ENCODE measurements around the gene FNDC3A. TPM values are rescaled to one million over a fixed set of nuclear protein-coding genes. Genes with fewer than 3 reads are reported as not detected.

FNDC3A gene
- total and polyA plus RNA-seq, 9 of the 15 experiments (the other 6 are each of a cell fraction or from before 2014, with no cell fraction given), result 4.1 to 22.0 (median 13.5) TPM

- H3K79me2 ChIP-seq (ENCODE audit: control insufficient read depth, insufficient read depth, low read length), result no peaks in the 10 kb centered on the region
- no TSS peak for BruUV-seq (replicated peaks)
- H3K9me1 ChIP-seq (ENCODE audit: control insufficient read depth, insufficient read depth, low read length), result no peaks in the 10 kb centered on the region
- no peaks in the 10 kb centered on the region for H3K36me3 ChIP-seq (ENCODE audit: control insufficient read depth, insufficient read depth, low read length)
- H3K27me3 ChIP-seq (ENCODE audit: control insufficient read depth in 2 of 2, insufficient read depth in 2 of 2, low read length in 2 of 2), result no peaks in the 10 kb centered on the region
- ATAC-seq (no peak), DNase-seq (ENCODE audit: extremely low read depth in 1 of 4, low spot score in 3 of 4) (no peak), FAIRE-seq (no peak)
- H3K4me2 ChIP-seq (ENCODE audit: insufficient read depth, low read length), result no peak overlapping the region
- in situ Hi-C loops (cut with MboI) (no loop called here), intact Hi-C loops (cut with micrococcal nuclease) (no loop called here)
- no peaks in the 10 kb centered on the region for H3K9me3 ChIP-seq (replicated peaks; ENCODE audit: control insufficient read depth, insufficient read depth, low read depth, low read length)
- no peaks in the 10 kb centered on the region for H3K4me1 ChIP-seq (replicated peaks in 1 of 2; ENCODE audit: control insufficient read depth in 2 of 2, insufficient read depth in 2 of 2, low read length in 2 of 2)
- ChIA-PET CTCF (ENCODE audit: low intra/inter-chr PET ratio) (no interaction called here), POLR2A (no interaction called here)
- no peaks in the 10 kb centered on the region for H4K20me1 ChIP-seq (replicated peaks; ENCODE audit: control insufficient read depth, insufficient read depth, low read length)
- no peak overlapping the region for H3K27ac ChIP-seq (ENCODE audit: extremely low read depth, low read depth, low read length)
- H3K9ac ChIP-seq (ENCODE audit: insufficient read depth in 1 of 2, low read depth in 2 of 2, low read length in 2 of 2), result no peak overlapping the region
- 75% methylated on average over 2 of the region's 2 CpGs for WGBS (ENCODE audit: insufficient coverage, low coverage, missing lambda C conversion rate)
- no peak overlapping the region for H3K4me3 ChIP-seq
- no peak overlapping the region for H2AFZ ChIP-seq (ENCODE audit: low read depth, low read length)
- TF ChIP-seq TFE3 (CRISPR knock-in tag; IDR thresholded peaks at IDR 0.05), result no peak
- TF ChIP-seq ZNF318 (IDR thresholded peaks at IDR 0.05; ENCODE audit: borderline replicate concordance in 1 of 2, low read depth in 1 of 2), result no peak
- no peak for TF ChIP-seq BCL6 (CRISPR knock-in tag; IDR thresholded peaks at IDR 0.05)
Measured at GRCh38 chr13:49046002-49046401, 70.3 kb downstream of the FNDC3A start.
